Mucosa of rectum (tissue), 2 donors: Measurements from ENCODE around the gene RPS5.
"Not testable (repeated sequence)": the region's sequence is repeated elsewhere in the genome, so short reads cannot be mapped to it uniquely, and the experiment has no call there.

Experiments
- H3K27ac ChIP-seq, 2 donors: one replicate each; pipeline ENCODE4 v1.7.0; 2013; ENCODE audit warnings: inconsistent platforms in 2 of 2, low read depth in 2 of 2, low read length in 2 of 2
- H3K27me3 ChIP-seq, 2 donors: one replicate each; pipeline ENCODE4 v1.7.0; 2013; ENCODE audit warnings: low read length in 2 of 2; ENCODE audit not compliant: control insufficient read depth in 2 of 2, insufficient read depth in 2 of 2
- H3K36me3 ChIP-seq, 2 donors: one replicate each; pipeline ENCODE4 v1.7.0; 2013; ENCODE audit warnings: low read length in 2 of 2; ENCODE audit not compliant: control insufficient read depth in 2 of 2, insufficient read depth in 2 of 2
- H3K4me1 ChIP-seq, 2 donors: one replicate each; pipeline ENCODE4 v1.7.0; 2013; ENCODE audit warnings: low read length in 2 of 2, mild to moderate bottlenecking in 1 of 2; ENCODE audit not compliant: control insufficient read depth in 2 of 2, insufficient read depth in 2 of 2
- H3K4me3 ChIP-seq, 2 donors: one replicate each; pipeline ENCODE4 v1.7.0; 2013; ENCODE audit warnings: low read length in 2 of 2
- H3K9ac ChIP-seq, 2 donors: one replicate each; pipeline ENCODE4 v1.7.0; 2013; ENCODE audit warnings: low read length in 2 of 2, low read depth in 1 of 2, mild to moderate bottlenecking in 1 of 2
- H3K9me3 ChIP-seq, 2 donors: one replicate each; pipeline ENCODE4 v1.7.0; 2013; ENCODE audit warnings: low read length in 2 of 2; ENCODE audit not compliant: control insufficient read depth in 2 of 2
- donor health status: healthy.
- donor health status: Normal muscosa, but diverticular disease.

RPS5 gene

DNA sequence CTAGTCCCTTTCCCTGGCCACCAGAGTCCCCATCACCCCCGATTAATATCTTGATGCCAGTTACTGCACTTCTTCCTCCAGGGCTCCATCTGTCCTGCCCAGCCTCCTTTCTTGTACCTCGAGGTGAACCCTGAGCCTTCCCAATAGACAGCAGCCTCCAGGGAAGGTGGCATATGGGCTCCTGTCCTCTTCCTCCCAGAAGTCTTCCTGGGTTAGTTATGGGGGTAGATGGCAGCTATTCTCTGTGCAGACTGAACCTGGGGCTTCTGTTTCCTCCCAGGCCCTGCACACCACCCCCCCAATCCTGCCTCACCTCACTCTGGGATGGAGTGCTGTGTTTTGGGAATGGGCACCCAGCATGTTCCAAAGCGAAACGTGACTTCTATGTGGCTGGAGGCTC lies 11.0 kb downstream of the RPS5 start:
- no peaks in the 10 kb centered on the region for H3K9me3 ChIP-seq
- H3K9ac ChIP-seq, result no peak overlapping the region
- H3K27ac ChIP-seq, result no peak overlapping the region
- peaks cover 13 to 23% of the 10 kb centered on the region in 2 donors for H3K27me3 ChIP-seq
- no peak overlapping the region for H3K4me3 ChIP-seq
- peaks cover 16 to 20% of the 10 kb centered on the region in 2 donors for H3K36me3 ChIP-seq
- H3K4me1 ChIP-seq, result peaks cover 10 to 14% of the 10 kb centered on the region in 2 donors

DNA sequence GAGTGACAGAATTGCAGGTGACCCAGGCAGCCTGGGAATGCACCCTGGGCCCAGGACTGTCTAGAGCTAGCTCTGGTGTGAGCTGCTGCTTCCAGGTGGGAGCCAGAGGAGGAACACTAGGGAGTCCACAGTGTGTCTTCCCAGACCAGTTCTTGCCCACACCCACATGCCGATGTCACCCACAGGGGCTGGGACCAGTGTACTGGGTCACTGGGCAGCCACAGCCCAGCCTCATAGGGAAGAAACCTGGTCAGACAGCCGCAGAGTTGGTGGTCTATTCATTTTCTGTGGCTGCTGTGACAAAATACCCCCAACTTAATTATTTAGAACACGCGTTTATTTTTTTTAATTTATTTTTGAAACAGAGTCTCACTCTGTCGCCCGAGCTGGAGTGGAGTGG lies 11.5 kb downstream of the RPS5 start:
- no peak overlapping the region for H3K9ac ChIP-seq
- H3K36me3 ChIP-seq, result peaks cover 12 to 16% of the 10 kb centered on the region in 2 donors
- no peaks in the 10 kb centered on the region for H3K9me3 ChIP-seq
- no peak overlapping the region for H3K4me3 ChIP-seq
- H3K27me3 ChIP-seq, result peaks cover 13 to 23% of the 10 kb centered on the region in 2 donors
- no peak overlapping the region for H3K27ac ChIP-seq
- peaks cover 10 to 14% of the 10 kb centered on the region in 2 donors for H3K4me1 ChIP-seq

DNA sequence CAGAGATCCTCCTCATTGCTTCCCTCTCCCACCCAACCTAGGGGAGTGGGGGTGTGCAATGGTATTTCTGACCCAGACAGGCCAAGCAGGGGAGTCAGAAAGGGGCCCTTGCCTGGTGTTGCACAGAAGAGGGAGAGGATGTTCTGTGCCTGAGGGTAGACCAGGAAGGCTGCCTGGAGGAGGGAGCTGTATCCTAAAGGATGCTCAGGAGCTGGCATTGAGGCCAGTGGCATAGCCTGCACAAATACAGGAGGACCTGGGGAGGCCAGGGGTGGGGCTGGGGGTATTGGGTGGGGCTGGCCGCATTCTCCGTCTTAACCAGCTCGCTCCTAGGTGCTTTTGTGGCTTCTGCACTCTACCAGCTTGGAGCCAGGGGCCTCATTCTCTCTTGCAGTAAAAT lies 12.8 kb downstream of the RPS5 start:
- no peaks in the 10 kb centered on the region for H3K9me3 ChIP-seq
- peaks cover 13 to 23% of the 10 kb centered on the region in 2 donors for H3K27me3 ChIP-seq
- H3K9ac ChIP-seq, result no peak overlapping the region
- peaks cover 10 to 14% of the 10 kb centered on the region in 2 donors for H3K4me1 ChIP-seq
- peaks cover 2% of the 10 kb centered on the region in 2 donors for H3K36me3 ChIP-seq
- no peak overlapping the region for H3K27ac ChIP-seq
- H3K4me3 ChIP-seq, result no peak overlapping the region

DNA sequence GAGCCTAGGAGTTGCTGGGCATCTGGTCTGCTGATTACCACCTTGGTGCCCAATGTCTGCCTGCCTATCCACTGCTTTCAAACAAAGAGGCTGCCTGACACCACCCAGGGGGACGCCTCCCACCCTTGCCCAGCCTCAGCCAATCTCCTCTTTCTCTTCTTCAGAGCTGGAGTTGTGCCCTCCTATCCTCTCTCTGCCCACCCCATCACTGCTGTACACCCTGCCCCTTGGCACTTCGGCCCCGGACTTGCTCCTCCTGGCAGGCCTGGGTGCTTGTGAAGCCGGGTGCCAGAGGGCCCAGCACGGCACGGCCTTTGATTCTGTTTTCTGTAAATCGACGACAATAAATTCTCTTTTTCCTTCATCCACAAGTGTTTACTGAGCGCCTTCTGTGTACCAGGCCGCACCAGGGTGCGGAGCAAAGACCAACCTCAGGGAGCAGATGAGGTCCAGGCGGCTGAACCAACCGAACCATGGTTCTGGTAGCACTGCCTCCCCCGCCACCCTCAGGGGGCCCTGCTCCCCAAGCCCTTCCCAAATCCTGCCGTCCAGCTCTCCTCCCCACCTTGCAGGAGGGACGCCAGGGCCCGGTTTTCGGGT lies 13.3 kb downstream of the RPS5 start:
- H3K36me3 ChIP-seq, result no peaks in the 10 kb centered on the region
- peak overlapping the region; percentile 82 to 88 for H3K4me3 ChIP-seq
- H3K27me3 ChIP-seq, result peaks cover 13 to 22% of the 10 kb centered on the region in 2 donors
- peak overlapping the region; percentile 20 to 69 for H3K9ac ChIP-seq
- peaks cover 10 to 14% of the 10 kb centered on the region in 2 donors for H3K4me1 ChIP-seq
- H3K27ac ChIP-seq, result no peak overlapping the region
- H3K9me3 ChIP-seq, result no peaks in the 10 kb centered on the region

DNA sequence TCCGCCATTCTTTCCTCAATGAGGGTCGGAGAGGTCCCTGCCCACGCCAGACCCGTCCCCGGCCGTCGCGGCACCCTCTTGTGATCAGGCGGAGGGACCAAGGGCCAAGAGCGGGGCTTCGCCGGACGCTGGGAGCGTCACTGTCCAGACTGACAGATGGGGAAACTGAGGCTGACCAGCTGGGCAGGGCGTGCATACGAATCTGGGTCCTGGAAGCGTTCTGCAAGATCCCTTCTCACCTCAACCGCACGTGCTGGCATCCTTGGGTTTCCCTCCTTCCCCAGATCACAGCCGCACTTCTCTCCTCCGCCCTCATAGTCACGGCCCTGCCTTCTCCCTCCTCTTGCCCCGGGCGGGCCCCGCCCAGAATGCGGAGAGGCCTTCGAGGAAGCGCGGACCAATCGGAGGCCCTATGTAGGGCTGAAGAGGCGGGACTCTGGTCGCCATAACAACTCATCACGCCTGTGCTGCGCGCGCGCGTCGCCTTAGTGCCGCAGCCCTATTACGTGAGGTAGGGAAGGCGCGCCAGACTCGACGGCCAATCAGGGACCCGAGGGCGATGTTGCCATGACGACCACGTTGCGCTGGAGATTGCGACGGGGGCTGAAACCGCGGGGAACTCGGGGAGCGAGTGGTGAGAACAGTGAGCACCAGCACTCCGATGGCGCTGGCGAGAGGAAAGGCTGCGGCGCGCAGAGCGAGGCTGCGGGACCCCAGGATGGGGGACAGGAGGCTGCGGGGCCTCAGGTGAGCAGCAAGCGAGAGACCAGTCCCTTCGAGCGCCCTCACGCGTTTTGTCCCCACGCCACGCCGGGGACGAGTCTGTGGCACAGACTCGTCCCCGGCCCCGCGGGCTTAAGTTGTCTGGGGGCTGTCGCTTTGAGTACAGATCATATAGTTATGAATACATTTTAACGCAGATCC lies 14.1 kb downstream of the RPS5 start:
- no peaks in the 10 kb centered on the region for H3K9me3 ChIP-seq
- peak overlapping the region; percentile 47 to 69 for H3K9ac ChIP-seq
- H3K4me3 ChIP-seq, result peak overlapping the region; percentile 82 to 88
- H3K27ac ChIP-seq, result peak overlapping the region in 1 of 2 donors; percentile 58
- H3K36me3 ChIP-seq, result no peaks in the 10 kb centered on the region
- peaks cover 7 to 11% of the 10 kb centered on the region in 2 donors for H3K4me1 ChIP-seq
- H3K27me3 ChIP-seq, result peaks cover 10 to 17% of the 10 kb centered on the region in 2 donors

DNA sequence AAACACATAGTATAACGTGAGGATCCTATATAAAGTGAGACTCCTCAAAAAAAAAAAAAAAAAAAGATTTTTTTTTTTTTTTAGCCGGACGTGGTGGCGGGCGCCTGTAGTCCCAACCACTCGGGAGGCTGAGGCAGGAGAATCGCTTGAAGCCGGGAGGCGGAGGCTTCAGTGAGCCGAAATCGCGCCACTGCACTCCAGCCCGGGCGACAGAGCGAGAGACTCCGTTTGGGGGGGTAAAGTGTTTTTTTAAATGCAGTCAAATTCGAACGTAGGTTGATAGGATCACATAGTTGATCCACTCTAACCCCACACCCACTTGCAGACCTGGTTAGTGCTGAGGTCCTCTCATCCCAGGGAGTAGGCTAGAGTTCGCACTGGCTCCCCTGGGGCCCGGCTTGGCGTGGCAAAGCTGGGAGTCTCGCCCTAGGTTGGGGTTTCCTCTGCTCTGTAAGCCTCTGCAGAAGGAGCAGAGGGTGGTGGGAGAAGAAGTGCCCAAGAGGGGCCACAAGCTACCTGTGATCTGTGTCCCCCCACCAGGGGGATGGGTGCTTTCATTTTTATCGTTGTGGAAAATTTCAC lies 14.9 kb downstream of the RPS5 start:
- Histone ChIP-seq H3K9me3 (no peaks in the 10 kb centered on the region), H3K27me3 (peaks cover 9 to 15% of the 10 kb centered on the region in 2 donors), H3K4me3 (peak overlapping the region; percentile 78 to 88), H3K4me1 (peaks cover 7 to 11% of the 10 kb centered on the region in 2 donors), H3K9ac (no peak overlapping the region), H3K27ac (no peak overlapping the region), H3K36me3 (no peaks in the 10 kb centered on the region)

DNA sequence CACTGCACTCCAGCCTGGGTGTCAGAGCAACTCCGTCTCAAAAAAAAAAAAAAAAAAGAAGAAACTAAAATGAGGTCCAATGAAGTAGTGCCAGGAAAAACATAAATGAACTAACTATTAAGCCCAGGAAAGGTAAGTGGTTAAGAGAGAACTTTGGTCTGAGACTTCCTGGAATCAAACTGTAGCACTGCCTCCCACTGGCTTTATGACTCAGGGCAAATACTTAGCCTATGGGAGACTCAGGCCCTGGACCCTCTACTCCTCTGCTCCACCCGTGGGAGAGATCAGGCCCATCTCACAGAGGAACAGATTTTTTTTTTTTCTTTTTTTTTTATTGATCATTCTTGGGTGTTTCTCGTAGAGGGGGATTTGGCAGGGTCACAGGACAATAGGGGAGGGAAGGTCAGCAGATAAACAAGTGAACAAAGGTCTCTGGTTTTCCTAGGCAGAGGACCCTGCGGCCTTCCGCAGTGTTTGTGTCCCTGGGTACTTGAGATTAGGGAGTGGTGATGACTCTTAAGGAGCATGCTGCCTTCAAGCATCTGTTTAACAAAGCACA lies 16.9 kb downstream of the RPS5 start:
- not testable (repeated sequence) for H3K9ac ChIP-seq, H3K27ac ChIP-seq, H3K36me3 ChIP-seq, H3K4me3 ChIP-seq, H3K27me3 ChIP-seq, H3K9me3 ChIP-seq
- H3K4me1 ChIP-seq, result peaks cover 13 to 15% of the 10 kb centered on the region in 2 donors

DNA sequence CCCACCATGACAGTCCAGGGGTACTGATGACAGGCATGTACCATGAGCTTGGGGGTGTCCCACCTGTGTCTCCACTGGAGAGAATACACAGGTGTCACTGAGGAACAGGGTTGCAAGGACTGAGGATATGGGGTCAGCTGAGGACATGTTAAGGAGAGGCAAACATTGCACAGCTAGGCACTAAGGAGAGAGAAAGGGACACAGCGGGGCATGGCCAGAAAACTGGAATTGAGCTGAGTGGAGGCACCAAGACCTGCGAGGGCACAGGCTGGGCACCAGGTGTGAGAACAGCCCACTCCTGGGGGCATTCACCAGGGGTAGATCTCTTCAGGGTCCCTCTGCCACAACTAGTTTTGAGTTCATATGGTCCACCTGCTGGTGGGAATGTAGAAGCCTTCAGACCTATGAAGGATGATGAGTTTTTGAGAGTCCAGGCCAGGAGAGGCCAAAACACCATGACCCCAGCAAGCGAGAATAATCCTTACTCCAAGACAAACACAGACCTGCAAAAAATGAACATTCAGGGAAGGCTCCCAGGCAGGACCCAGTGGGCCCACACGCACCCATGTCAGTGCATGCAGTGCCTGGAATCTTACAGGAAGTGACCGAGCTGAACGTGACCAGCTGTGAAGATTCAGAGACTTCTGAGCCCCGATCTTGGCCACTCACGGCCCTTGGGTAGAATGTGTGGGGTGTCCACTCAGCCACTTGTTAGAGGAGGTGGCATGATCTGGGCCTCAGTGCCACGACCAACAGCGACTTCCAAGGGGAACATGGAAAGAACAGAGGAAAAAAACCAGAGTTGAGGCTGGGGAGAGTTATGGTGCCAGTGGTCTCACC lies 20.0 kb downstream of the RPS5 start:
- Histone ChIP-seq H3K27ac (no peak overlapping the region), H3K4me1 (peaks cover 9 to 17% of the 10 kb centered on the region in 2 donors), H3K9ac (no peak overlapping the region), H3K4me3 (peak overlapping the region in 1 of 2 donors; percentile 93), H3K9me3 (no peaks in the 10 kb centered on the region), H3K36me3 (no peaks in the 10 kb centered on the region), H3K27me3 (no peaks in the 10 kb centered on the region)

DNA sequence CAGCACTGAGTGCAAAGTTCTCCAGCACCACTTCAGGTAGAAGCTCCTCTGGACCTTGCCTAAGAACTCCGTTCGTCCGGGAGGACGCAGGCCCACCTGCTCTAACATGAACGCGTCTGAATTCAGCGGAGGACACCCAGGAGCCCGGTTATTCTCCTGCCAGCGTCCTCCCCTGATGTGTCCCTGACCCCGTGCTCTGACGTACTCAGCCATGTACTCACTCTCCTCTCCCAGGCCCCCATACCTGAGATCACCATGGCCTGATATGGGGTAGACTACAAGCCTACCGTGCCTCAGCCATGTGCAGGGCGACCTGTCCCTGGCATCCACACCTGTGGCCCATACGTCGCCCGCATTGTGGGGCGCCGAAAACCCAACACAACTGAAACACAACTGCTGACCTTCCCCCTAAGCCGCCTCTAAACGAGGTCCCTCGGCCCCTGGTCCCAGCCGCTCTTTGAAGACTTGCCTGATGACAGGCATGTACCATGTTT lies 20.6 kb downstream of the RPS5 start:
- Histone ChIP-seq H3K4me1 (peaks cover 7 to 17% of the 10 kb centered on the region in 2 donors), H3K27ac (peak overlapping the region; percentile 79 to 87), H3K36me3 (no peaks in the 10 kb centered on the region), H3K9ac (peak overlapping the region; percentile 83 to 93), H3K4me3 (peak overlapping the region; percentile 87 to 93), H3K9me3 (no peaks in the 10 kb centered on the region), H3K27me3 (no peaks in the 10 kb centered on the region)
